Dermis blood vessel endothelial cell (primary cell): ENCODE data around the gene TEX14. TPM values are rescaled to one million over a fixed set of nuclear protein-coding genes. Genes with fewer than 3 reads are reported as not detected.
"Not testable (repeated sequence)": the region's sequence is repeated elsewhere in the genome, so short reads cannot be mapped to it uniquely, and the experiment has no call there.

Experiments
- DNase-seq: peaks from one replicate; pipeline ENCODE4 v3.0.0; 2010
- total RNA-seq: library from RNA; depleted of rRNA; stranded (reverse); fragments of >200 nt; gene quantifications from 2 replicates; pipeline ENCODE4 v1.2.3, GENCODE V29; 2014

Gene TEX14
- total RNA-seq, 1 donor from 2014 or later = under 0.01 TPM

- not testable (repeated sequence) for DNase-seq
These were observed 33.7 kb downstream of the TEX14 start for GRCh38 chr17:58657962-58658803.

GRCh38 chr17:58648236-58648635, 43.6 kb downstream of the TEX14 start:
- no peak for DNase-seq

- DNase-seq = peak; percentile 52
These were observed 48.7 kb downstream of the TEX14 start for GRCh38 chr17:58643147-58643546.

GRCh38 chr17:58641887-58642311, 49.9 kb downstream of the TEX14 start:
- DNase-seq = peak; percentile 77

- DNase-seq = no peak
These were observed 51.6 kb downstream of the TEX14 start for GRCh38 chr17:58640202-58640601.

- no peak for DNase-seq
These were observed 52.2 kb downstream of the TEX14 start for GRCh38 chr17:58639681-58640080.

- no peak for DNase-seq
These were observed 54.8 kb downstream of the TEX14 start for GRCh38 chr17:58637011-58637570.

- DNase-seq = no peak
These were observed 59.2 kb downstream of the TEX14 start for GRCh38 chr17:58632324-58633314.

GRCh38 chr17:58631523-58632323, 60.1 kb downstream of the TEX14 start:
- peak; percentile 98 for DNase-seq

- no peak for DNase-seq
These were observed 60.8 kb downstream of the TEX14 start for GRCh38 chr17:58630883-58631522.

GRCh38 chr17:58626905-58627304, 64.9 kb downstream of the TEX14 start:
- no peak for DNase-seq

- DNase-seq = no peak
These were observed 67.1 kb downstream of the TEX14 start for GRCh38 chr17:58624751-58625150.

GRCh38 chr17:58621174-58621573, 70.7 kb downstream of the TEX14 start:
- DNase-seq = no peak

- DNase-seq = no peak
These were observed 73.5 kb downstream of the TEX14 start for GRCh38 chr17:58618336-58618735.

GRCh38 chr17:58617563-58617962, 74.3 kb downstream of the TEX14 start:
- DNase-seq = no peak

GRCh38 chr17:58615768-58616659, 75.8 kb downstream of the TEX14 start:
- DNase-seq = peak; percentile 55

GRCh38 chr17:58614859-58615459, 76.9 kb downstream of the TEX14 start:
- no peak for DNase-seq

GRCh38 chr17:58611331-58611730, 80.5 kb downstream of the TEX14 start:
- no peak for DNase-seq

- no peak for DNase-seq
These were observed 84.9 kb downstream of the TEX14 start for GRCh38 chr17:58606934-58607333.

- DNase-seq = no peak
These were observed 85.9 kb downstream of the TEX14 start for GRCh38 chr17:58605986-58606385.
